CD4-positive, alpha-beta T cell treated with Interleukin-17A for 4 hours (primary cell): Measurements from ENCODE around the gene SLC38A10.
A peak's percentile ranks its signal among the peaks of the same experiment; 100 is the strongest.
"Not testable (repeated sequence)": the region's sequence is repeated elsewhere in the genome, so short reads cannot be mapped to it uniquely, and the experiment has no call there.

ENCODE experiments used
- DNase-seq: peaks from one replicate; pipeline ENCODE4 v3.0.0-alpha.2; 2020; ENCODE audit warnings: mixed read lengths

SLC38A10 gene

DNA sequence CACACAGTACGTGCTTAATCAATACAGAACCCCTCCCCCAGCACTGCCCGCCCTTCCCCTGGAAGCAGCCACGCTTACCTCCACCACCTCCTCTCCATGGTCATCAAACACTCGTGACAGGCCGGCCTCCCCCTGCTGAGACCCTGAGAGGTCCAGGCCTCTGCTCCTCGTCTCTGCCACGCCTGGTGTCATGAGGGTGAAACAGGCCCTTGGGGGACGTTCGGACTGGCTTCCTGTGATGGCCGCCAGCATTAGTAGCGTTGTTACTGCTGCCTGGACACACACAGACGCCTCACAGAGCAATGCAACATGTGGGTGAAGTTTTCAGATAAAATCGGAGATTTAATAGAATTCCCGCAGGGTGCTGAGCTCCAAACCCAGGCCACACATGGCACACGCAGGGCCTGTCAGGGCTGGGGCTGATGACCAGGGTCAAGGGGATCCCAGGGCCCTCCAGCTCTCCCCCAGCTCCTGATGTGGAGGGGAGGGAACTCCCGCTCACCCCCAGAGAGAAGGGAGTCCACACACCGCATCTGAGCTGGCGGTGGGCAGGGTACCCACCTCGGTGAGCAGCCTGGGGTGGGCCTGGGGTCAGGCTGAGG is 15.9 kb upstream of the SLC38A10 start:
- DNase-seq, result no peak

DNA sequence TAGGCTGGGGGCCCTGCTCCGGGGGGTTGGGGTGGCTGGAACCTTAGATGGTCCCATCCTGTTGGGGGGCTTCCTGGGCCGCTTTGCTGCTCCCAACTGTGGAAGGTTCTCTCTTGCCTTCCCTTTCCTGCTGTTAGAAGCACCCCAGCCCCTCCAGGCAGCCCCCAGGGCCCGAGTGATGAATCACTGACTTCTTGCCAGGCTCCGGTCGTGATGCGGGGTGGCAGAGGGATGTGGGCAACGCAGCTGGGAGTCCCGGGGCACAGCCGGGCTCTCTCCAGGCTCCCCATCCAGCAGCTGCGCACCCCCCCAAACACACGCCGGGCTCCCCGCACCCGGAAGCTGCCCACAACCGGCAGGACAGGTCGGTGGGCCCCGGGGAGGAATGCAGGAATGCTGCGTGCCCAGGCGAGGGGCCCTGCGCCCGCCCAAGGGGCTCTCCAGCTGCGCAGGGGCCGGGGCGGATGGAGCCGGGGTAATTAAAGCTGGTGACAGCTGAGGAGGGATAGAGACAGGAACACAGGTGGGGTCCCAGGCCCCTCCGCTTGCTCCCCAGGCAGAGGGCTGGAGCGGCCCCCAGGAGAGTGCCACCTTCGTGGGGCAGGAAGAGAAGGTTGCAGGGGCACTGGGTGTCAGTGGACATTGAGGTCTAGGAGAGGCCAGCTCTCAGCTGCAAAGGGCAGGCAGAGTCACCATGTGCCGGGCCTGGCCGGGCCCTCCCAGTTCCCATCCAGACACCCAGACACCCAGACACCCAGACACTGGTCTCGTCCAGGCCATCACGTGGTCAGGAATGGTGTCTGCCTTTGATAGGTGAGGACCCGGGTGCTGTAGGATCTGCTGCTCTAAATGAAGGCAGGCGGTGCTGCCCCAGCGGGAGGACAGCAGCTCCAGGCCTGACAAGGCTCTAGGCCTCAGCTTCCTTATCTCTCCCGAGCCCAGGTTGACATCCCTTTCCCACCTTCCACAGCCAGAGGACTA is 15.0 kb upstream of the SLC38A10 start:
- no peak for DNase-seq

DNA sequence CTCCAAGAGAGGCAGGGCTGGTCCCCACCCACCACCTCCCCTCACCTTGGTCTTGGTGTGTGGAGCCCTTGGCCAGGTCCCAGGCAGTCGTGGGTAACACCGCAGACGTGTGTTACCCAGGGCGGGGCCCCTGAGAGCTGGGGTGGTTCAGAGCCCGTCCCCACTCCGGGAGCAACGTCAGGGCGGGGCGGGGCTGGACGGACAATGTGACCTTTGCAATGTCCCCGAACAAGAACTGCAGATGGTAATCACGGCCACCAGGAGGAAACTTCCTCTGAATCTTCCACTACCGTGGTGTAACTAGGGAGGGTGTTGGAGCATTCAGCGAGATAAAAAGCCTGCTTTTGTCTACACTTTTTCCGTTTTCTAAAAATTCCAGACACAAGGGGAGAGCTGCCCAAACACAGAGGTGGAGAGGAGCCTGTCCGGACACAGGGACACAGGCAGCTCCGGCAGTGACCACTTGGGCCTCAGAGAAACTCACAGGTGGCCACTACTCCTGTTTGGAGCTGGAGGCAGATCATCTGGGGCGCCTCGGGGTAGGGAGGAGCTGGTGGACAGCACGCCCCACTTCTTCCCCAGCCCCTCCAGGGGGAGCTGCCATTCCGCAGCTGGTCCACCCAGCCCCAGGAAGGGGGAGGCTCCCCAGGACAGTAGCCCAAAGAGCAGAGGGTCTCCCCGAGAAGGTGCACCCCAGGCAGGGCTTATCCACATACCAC is 14.2 kb upstream of the SLC38A10 start:
- peak; percentile 11 for DNase-seq

DNA sequence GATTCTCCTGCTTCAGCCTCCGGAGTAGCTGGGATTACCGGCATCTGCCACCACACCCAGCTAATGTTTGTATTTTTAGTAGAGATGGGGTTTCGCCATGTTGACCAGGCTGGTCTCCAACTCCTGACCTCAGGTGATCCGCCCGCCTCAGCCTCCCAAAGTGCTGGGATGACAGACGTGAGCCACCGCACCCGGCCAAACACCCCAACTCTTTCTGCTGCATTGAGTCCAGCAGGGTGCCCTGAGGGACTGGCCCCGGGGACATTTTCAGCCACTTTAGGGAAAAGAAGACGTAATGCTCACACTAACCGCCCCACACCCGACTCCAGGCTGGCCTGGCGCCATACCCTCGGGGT is 13.7 kb upstream of the SLC38A10 start:
- not testable (repeated sequence) for DNase-seq

DNA sequence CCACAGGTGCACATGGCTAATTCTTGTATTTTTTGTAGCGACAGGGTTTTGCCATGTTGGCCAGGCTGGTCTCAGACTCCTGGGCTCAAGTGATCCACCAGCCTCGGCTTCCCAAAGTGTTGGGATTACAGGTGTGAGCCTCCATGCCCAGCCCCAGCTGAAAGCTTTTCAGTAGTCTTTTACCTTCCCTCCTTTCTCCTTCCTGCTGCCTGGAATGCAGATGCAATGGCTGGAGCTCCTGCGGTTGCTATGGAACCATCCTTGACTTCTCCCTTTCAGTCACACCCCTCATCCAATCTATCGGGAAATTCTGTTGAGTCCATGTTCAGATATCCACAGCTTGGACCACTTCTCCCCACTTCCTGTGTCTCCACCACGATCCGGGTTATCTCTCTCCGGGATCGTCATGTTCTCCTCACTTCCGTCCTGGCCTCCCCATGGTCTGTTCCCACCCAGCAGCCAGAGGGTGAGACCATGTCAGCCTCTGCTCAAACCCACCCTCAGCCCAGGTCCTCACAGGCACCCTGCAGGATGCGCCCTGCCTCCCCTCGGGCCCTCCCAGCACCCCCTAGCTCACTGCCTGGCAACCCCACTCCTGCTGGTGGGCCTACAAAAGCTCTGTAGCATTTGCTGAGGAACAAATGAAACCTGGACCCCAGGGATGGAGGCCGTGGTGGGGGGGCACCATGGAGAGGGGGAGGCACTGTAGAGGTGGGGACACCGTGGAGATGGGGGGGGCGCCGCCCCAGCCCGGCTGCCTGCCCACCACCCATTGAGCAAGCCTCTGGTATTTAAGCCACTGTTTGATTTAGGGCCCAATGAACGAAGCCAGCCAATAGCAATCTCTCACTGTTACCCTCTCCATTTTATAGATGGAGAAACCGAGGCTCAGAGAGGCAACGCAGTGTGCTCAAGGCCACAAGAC is 12.8 kb upstream of the SLC38A10 start:
- no peak for DNase-seq

DNA sequence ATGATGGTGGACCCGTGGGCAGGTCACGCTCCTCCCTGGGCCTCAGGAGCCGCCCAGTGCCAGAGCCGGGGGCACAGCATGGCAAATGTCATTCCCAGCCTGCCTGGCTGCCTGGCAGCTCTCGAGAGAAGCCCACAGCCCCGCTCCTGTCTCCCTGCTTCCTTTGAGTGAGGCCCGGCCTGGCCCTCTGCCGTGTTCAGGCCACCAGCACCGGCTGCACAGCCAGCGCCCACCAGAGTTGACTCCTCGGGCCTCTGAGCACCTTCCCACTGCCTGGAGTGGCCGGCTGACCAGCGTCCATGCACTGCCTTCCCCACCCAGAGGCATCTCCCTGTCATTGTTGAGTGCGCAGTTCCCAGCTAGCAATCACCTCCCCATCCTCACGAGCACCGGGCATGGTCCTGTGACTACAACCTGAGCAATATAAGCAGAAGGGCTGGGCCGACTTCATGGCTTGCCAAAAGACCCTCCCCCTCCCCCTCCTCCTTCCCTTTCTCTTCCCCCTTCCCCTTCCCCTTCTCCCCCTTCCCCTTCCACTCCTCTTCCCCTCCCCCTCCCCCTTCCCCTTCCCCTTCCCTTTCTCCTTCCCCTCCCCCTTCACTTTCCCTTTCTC is 11.9 kb upstream of the SLC38A10 start:
- DNase-seq, result no peak

DNA sequence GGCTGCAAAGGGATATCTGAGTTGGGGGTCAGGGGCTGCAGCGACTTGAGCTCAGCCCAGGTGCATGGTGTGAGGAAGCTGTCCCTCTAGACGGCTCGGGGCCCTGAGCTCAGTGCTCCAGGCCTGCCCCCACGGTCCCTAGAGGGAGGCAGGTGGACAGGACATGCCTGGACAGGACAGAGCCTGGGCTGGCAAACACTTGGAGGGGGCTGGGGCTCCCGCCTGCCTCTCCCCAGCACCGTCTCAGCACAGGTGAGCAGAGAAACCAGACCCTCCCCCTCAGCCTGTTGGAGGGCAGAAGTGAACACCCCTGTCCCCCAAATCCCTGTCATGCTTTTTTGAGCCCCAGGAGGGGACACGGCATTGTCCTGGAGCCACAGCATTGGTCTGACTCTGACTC is 11.4 kb upstream of the SLC38A10 start:
- no peak for DNase-seq

DNA sequence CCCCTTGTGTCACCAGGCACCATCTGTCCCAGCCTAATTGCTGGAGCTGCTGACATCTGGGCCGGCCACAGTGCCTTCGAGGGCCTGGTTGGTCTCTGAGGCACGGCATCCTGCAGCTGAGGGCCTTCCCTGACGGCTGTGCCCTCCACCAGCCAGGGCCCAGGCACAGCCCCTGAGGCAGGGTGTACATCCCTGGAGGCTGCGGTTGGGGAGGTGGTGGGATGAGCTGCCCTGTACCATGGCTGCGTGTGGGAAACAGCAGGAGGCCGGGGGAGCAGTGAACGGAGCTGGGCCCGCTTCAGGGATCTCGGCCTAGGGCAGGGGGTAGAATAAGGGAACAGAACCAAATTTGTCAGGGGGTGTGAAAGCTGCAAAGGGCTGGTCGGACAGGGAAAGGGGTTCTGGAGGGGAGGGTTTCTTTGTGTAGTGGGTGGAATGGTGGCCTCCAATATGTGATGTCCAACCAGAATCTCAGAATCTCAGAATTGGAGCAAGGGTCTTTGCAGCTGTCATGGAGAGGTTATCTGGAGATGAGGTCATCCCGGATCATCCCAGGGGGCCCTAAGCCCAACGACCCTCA is 10.0 kb upstream of the SLC38A10 start:
- DNase-seq, result no peak

DNA sequence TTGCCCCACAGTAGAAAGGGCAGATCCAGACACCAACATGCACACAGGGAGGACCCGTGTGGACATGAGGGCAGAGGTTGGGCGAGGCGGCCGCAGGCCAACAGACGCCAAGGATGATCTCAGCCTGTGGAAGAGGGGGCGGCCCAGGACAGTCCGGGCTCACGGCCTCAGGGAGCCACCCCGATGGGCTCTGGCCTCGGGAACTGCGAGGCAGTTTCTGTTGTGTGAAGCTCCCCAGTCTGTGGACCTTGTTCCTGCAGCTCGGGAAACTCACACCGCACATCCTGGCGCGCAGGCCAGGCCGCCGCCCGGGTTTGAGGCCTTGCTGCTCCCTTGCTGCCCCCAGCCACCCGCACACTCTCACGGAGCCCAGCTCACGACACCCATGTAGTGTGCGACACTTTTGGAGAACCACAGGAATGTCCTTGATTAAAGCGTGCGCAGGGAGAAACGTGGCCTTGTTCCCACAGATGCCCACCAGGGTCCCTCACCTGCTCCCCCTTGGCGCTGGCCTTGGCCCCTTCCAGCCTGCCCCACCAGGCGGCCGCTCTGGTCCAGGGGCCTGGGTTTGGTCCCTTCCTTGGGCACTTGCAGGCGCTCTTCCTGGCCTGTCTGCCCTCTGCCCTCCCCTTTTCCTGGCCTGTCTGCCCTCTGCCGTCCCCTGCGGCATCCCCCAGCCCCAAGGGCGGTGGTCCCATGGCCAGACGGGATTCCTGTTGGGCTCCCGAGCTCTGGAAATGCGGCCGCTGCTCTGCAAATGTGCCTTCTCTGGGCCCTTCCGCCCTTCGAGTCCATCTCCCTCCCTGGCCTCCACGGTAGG is 9.3 kb upstream of the SLC38A10 start:
- DNase-seq, result no peak

DNA sequence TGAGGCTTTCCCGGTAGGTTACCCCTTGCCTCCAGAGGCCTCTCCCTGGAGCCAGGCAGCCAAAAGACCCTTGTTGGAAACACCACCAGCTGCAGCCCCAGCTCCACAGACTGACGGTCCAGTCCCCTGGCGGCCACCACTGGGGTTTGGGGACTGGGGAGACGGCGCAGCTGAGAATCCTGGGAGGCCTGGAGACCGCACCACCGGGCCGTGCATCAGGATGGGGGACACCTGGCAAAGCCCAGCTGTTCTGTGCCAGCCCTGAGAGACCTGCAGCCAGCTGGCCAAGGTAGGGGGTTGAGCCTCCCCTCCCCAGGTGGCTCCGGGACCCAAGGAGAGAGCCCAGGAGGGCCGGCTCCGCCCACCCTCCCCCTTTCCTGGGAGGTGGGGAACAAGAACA is 8.3 kb upstream of the SLC38A10 start:
- no peak for DNase-seq

DNA sequence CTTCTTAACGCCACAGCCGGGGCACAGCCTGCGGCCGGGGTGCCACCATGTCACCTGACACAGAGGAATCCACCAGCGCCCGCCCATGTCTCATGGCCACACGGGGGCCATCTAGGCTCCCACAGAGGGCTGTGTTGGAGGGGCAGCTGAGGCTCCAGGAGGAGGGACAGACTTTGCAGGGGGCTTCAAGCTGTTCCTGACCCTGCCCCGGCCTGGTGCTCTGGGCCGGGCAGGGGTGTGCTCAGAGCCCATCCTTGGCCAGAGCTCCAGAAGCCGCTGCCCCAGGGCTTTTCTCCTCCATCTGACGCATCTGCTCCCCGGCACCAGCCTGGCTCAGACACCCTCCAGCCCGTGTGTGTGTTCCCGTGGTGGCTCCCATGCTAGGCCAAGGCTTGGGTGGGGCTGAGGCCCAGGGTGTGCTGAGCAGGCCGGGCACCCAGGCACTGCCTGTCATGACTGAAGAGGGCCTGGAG is 7.8 kb upstream of the SLC38A10 start:
- DNase-seq, result no peak

DNA sequence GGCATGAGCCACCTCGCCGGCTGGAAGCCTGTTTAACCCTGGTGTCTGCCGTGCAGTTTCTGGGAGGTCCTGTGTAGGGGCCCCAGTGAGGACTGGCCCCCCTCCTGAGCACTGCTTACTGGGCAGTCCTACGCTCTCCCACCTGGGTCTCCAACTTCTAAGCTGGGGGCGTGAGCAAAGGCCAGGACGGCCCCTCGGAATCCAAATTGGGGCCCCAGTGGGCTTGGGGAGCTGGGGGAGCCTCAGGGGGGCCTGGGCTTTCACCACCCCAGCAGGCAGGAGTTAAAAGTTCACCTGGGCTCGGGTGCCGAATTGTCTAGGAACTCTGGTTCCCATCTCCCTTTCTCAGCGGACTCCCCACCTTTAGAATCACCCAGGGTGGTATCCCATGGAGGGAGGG is 7.2 kb upstream of the SLC38A10 start:
- no peak for DNase-seq

DNA sequence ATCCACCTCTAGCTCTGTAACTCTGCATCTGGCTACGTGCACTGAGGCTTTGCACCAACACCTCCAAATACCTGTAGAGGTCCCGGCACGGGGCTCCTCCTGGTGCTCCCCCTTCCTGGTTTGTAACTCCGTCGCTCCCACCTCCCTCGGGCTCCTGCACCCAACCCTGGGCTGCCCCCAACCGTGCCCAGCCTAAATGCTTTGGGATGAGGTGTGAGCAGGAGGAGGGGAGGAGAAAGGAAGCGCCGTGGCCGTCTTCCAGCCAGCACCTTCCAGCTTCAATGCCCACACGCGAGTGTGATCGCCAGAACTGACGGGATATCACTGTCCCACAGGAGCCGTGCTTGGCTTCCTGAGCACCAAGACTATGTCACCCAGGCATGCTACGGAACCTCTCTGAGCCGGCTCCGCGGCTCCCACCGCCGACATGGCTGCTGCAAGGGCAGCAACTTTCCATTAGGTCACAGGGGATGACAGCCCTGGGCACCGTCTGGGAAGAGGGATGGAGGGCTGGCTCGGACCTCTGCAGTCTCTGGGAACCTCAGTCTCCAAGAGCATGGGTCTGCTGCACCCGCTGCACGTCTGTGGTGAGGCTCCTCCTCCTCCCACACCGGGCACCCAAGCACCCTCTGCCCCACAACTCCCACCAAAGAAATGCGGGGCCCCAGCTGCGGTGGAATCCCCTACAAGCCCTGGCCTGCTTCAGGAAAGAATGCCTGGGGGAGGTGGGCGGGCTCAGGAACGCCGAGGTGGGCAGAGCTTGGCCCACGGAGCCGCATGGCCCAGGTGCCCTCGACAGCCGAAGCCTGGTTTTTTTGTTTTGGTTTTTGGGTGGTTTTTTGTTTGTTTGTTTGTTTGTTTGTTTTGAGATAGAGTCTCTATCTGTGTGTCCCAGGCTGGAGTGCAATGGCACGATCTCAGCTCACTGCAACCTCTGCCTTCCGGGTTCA is 6.4 kb upstream of the SLC38A10 start:
- no peak for DNase-seq

DNA sequence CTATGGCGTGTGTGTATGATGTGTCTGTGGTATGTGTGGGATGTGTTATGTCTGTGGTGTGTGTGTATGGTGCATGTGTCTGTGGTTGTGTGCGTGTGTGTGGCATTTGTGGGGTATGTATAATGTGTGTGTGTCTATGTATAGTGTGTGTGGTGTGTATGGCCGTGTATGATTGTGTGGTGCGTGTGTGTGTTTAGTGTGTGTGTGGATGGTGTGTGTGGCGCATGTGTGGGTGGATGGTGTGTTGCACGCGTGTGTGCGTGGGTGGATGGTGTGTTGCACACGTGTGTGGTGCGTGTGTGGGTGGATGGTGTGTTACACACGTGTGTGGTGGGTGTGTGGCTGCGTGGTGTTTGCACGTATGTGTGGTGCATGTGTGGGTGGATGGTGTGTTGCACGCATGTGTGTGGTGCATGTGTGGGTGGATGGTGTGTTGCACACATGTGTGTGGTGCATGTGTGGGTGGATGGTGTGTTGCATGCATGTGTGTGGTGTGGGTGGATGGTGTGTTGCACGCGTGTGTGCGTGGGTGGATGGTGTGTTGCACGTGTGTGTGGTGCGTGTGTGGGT is 5.6 kb upstream of the SLC38A10 start:
- no peak for DNase-seq

DNA sequence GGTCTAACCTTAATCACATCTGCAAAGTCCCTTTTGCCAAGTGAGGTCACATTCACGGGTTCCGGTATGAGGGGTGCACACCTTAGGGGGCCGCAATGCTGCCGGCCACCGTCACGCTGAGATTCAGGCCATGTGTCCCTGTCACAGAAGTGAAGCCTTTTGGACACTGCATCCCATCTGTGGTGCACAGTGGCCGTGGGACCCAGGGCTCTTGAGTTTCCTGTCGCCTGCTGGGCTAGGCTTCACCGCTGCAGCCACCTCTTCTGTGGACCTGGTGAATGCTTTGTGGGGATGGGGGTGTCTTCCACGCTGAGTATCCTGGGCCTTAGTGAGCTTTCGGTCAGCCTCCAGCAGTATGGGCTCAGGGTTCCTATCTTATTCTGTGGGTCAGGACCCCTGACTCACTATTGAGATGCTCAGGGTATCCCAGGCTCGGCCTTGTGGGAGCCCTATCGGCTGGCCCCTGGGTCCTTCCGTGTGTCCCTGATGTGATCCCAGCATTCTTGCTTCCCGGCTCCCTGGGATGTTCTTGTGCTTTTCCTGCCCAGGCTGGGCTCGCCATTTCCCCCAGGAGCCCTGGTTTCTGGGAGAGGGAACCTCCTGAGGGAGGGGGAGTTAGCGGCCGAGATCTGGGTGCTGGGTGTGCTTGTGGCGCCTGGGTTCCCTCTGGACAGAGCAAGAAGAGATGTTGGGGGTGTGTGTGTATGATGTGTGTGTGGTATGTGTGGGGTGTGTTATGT is 4.9 kb upstream of the SLC38A10 start:
- DNase-seq, result no peak

DNA sequence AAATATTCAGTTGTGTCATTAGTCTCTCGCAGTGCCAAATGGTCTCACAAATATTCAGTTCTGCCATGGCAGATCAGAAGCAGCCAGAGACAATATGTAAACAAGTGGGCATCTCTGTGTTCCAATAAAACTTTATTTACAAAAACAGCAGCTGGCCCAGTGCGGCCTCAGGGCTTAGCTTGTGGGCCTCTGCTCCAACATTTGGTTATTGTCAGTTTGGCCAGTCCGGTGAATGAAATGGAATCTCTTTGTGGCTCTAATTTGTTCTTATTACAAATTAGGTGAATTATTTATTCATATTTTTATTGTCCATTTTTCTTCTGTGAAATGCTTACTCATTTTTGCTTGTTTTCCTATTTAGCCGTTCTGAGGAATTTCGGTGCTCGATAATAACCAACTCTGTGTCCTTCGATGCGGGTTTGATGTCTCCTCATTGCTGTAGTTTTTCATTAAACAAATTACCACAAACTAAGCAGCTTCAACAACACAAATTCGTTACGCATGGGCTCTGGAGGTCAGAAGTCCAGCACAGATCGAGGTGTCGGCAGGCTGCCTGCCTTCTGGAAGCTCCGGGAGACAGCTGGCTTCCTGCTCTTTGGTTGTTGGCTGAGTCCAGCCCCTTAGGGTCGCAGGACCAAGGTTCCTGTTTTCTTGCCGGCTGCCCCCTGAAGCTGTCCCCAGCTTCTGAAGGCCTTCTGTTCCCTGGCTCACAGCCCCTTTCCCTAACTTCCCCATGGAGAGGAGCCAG is 4.1 kb upstream of the SLC38A10 start:
- DNase-seq, result no peak

DNA sequence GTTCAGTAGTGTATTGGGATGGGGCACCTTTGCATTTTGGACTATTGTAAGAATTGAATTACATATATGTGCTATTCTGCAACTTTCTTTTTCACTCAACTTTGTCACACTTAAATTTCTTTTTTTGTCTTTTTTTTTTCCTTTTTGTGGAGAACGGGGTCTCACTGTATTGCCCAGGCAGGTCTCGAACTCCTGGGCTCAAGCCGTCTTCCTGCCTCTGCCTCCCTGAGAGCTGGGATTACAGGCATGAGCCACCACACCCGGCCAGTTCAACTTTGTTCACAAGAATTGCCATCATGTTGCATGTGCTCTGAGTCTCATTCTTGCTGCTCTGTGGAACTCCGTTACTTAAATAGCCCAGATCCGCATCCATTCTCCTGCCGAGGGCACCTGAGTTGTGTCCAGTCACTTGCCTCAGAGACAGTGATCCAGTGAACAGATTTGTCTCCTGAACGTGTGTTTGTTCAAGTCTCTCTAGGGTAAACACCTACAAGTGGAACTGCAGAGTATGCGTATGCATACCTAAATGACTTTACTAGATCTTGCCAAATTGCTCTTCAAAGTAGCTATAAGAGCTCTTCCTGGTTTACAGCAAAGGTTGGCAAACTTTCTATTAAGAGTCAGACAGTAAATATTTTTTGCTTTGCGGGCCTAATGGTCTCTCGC is 3.4 kb upstream of the SLC38A10 start:
- no peak for DNase-seq
